Measurements from ENCODE around the gene FAM110C. TPM values are rescaled to one million over a fixed set of nuclear protein-coding genes. Genes with fewer than 3 reads are reported as not detected.
A peak's percentile ranks its signal among the peaks of the same experiment; 100 is the strongest.

Gene FAM110C
- total and polyA plus RNA-seq, 2 of the 8 experiments (the other 6 are each of a cell fraction or from before 2014, with no cell fraction given): 4.8 to 13.2 TPM

DNA sequence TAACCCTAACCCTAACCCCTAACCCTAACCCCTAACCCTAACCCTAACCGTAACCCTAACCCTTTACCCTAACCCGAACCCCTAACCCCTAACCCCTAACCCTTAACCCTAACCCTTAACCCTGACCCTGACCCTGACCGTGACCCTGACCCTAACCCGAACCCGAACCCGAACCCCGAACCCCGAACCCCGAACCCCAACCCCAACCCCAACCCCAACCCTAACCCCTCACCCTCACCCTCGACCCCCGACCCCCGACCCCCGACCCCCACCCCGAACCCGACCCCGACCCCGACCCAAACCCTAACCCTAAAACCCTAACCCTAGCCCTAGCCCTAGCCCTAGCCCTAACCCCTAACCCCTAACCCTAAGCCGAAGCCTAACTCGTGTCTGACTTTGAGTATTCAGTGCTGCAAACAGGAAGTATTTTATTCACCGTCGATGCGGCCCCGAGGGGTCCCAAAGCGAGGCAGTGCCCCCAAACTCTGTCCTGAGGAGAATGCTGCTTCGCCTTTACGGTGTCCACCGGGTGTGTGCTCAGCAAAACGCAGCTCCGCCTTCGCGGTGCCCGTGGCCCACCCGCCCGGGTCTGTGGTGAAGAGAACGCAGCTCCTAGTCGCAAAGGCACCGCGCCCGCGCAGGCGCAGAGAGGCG, 36.0 kb downstream of the FAM110C start:
- H3K4ac ChIP-seq (replicated peaks; ENCODE audit: insufficient read length, low read depth, low read length): no peak overlapping the region
- FAIRE-seq (no peak), DNase-seq (ENCODE audit: low read depth in 1 of 2, low spot score in 2 of 2) (no peak)
- no peaks in the 10 kb centered on the region for H3K4me1 ChIP-seq (replicated peaks in 1 of 4; ENCODE audit: control insufficient read depth in 3 of 4, insufficient read depth in 4 of 4, low read length in 3 of 4)
- ChIA-PET POLR2A (ENCODE audit: partially characterized antibody) (no interaction called here), CTCF (ENCODE audit: partially characterized antibody) (interaction anchor here (0.9 to 2.8 kb wide), 6 partner anchors 11 to 289 kb away, joined by 3 to 28 read pairs (median 10); partner anchors contain the start of gene FAM110C)
- H3K14ac ChIP-seq (ENCODE audit: insufficient read length): no peak overlapping the region
- no peak overlapping the region for H2BK20ac ChIP-seq (ENCODE audit: low read length)
- H2BK5ac ChIP-seq (ENCODE audit: low read depth, low read length): no peak overlapping the region
- no peaks in the 10 kb centered on the region for H4K20me1 ChIP-seq (replicated peaks in 1 of 2; ENCODE audit: control insufficient read depth in 1 of 2, insufficient read depth in 2 of 2, low read length in 2 of 2)
- H3K27ac ChIP-seq (ENCODE audit: low read depth, low read length): no peak overlapping the region
- H3K56ac ChIP-seq (replicated peaks; ENCODE audit: insufficient read length, low read depth, low read length): no peak overlapping the region
- H3K79me2 ChIP-seq (ENCODE audit: control insufficient read depth in 1 of 2, insufficient read depth in 2 of 2, low read length in 2 of 2): no peaks in the 10 kb centered on the region
- H2BK120ac ChIP-seq (replicated peaks; ENCODE audit: low read depth, low read length): no peak overlapping the region
- H3K9ac ChIP-seq (replicated peaks in 1 of 4; ENCODE audit: extremely low read depth in 1 of 4, low read depth in 3 of 4, low read length in 3 of 4): no peak overlapping the region
- H3K36me3 ChIP-seq (ENCODE audit: control insufficient read depth in 2 of 4, insufficient read depth in 4 of 4, low read length in 3 of 4): no peaks in the 10 kb centered on the region; a peak in 1 of 8 replicates
- H3K4me3 ChIP-seq (ENCODE audit: extremely low read depth in 1 of 4, insufficient read depth in 2 of 4, low read depth in 3 of 4, low read length in 4 of 4): peak overlapping the region in 1 of 4 experiments; percentile 29; a peak in 1 of 8 replicates
- H3K9me3 ChIP-seq (ENCODE audit: insufficient read depth in 2 of 2, low read depth in 1 of 2, low read length in 1 of 2): peaks cover 11 to 14% of the 10 kb centered on the region in 2 experiments
- no peak overlapping the region for H4K91ac ChIP-seq (replicated peaks; ENCODE audit: insufficient read length, low read length)
- WGBS, 2 experiments (ENCODE audit: extremely low coverage in 1 of 2, insufficient coverage in 1 of 2, insufficient read length in 1 of 2, insufficient replicate concordance in 2 of 2, low coverage in 1 of 2, low lambda C conversion rate in 2 of 2, missing lambda C conversion rate in 1 of 2): 94 to 100% methylated on average over 2 to 17 of the region's 42 CpGs
- peaks cover 4% of the 10 kb centered on the region; the same call in 1 of the 2 replicates for H3K23me2 ChIP-seq (ENCODE audit: low read depth, low read length)
- H3K79me1 ChIP-seq (ENCODE audit: low read depth, low read length): no peaks in the 10 kb centered on the region
- no peak overlapping the region; a peak in 1 of 4 replicates for H3K4me2 ChIP-seq (ENCODE audit: insufficient read depth in 1 of 2, low read depth in 2 of 2, low read length in 2 of 2)
- H2AFZ ChIP-seq (ENCODE audit: low read length): no peak overlapping the region
- no peak overlapping the region for H2BK12ac ChIP-seq (ENCODE audit: low read depth, low read length)
- H4K5ac ChIP-seq (ENCODE audit: insufficient read length, low read depth, low read length): no peak overlapping the region
- no peak overlapping the region for H2BK15ac ChIP-seq (ENCODE audit: low read length)
- no peak overlapping the region for H3K18ac ChIP-seq (ENCODE audit: extremely low read depth, low read length)
- H2AK5ac ChIP-seq (ENCODE audit: low read depth, low read length): no peak overlapping the region
- H4K8ac ChIP-seq (ENCODE audit: extremely low read depth, insufficient read depth, low read length): no peak overlapping the region
- no peaks in the 10 kb centered on the region for H3K27me3 ChIP-seq (replicated peaks in 1 of 4; ENCODE audit: control insufficient read depth in 3 of 4, extremely low read depth in 1 of 4, insufficient read depth in 3 of 4, low read length in 3 of 4)
- no peak overlapping the region for H3K23ac ChIP-seq (ENCODE audit: insufficient read length)
- TF ChIP-seq, protein P1, sequence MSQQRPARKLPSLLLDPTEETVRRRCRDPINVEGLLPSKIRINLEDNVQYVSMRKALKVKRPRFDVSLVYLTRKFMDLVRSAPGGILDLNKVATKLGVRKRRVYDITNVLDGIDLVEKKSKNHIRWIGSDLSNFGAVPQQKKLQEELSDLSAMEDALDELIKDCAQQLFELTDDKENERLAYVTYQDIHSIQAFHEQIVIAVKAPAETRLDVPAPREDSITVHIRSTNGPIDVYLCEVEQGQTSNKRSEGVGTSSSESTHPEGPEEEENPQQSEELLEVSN (IDR thresholded peaks at IDR 0.05): no peak
- TF ChIP-seq EP300 (IDR thresholded peaks at IDR 0.05; ENCODE audit: borderline replicate concordance in 1 of 2, low read depth in 2 of 2, low read length in 2 of 2): no peak
- TF ChIP-seq JUND (IDR thresholded peaks at IDR 0.05; ENCODE audit: low read length): no peak
- no peak for TF ChIP-seq RFX5 (IDR thresholded peaks at IDR 0.05; ENCODE audit: borderline replicate concordance, low read depth, low read length)
- no peak for TF ChIP-seq BACH1 (IDR thresholded peaks at IDR 0.05; ENCODE audit: low read length)
- no peak for TF ChIP-seq TCF12 (IDR thresholded peaks at IDR 0.05; ENCODE audit: low read depth, low read length)
- no peak for TF ChIP-seq EZH2 (IDR thresholded peaks at IDR 0.05; ENCODE audit: low read depth, low read length, severe bottlenecking)
- TF ChIP-seq SP2 (IDR thresholded peaks at IDR 0.05; ENCODE audit: low read length): no peak
- TF ChIP-seq, protein P2, sequence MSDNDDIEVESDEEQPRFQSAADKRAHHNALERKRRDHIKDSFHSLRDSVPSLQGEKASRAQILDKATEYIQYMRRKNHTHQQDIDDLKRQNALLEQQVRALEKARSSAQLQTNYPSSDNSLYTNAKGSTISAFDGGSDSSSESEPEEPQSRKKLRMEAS (IDR thresholded peaks at IDR 0.05): no peak
- TF ChIP-seq PHF8 (conservative IDR thresholded peaks at IDR 0.05; ENCODE audit: low read depth, low read length): no peak
- TF ChIP-seq KDM5A (IDR thresholded peaks at IDR 0.05; ENCODE audit: low read length): no peak
- no peak for TF ChIP-seq POU5F1 (IDR thresholded peaks at IDR 0.05; ENCODE audit: low read depth, low read length)
